Inflammatory macrophage treated with lipopolysaccharide for 4 hours (primary cell): Measurements from ENCODE around the gene FARS2.

Experiments used
- DNase-seq: peaks from one replicate; pipeline ENCODE4 v3.0.0-alpha.2; 2020

Gene FARS2

DNA sequence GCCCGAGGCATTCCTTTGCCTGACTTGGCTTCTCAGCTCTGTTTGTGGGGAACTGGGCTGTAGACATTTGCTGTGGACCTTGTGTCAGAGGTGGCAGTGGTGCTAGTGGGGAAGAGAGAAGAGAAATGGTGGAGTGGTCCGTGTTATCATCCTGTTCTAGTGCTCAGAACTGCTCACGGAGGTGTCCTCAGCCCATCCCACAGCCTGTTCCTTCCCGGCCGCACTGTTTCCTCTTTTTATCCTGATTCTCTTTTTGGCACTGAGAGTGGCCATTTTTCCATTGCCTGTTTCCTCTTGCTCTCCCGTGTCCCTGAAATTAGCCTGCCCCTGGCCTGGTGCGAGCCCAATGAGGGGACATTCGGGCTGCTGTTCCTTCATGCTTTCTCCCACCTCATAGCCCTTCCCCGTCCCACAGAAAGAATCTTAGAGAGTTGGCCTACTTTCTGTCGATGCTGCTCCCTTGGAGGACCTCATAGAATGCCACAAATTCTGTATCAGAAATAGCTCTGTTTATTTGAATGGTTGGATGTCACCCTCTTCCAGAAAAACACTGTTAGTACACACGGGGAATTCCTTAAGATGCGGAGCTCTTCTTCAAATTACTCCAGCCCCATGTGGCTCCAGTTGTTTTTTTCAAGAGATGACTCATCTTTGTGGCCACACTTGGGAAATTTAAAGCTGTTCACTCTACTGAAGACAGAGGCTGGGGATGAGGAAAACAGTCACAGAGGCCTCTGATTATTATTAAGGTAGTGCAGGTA, 26.1 kb downstream of the FARS2 start:
- DNase-seq, result peak; percentile 70

GRCh38 chr6:5287966-5288297, 26.6 kb downstream of the FARS2 start:
- no peak for DNase-seq

DNA sequence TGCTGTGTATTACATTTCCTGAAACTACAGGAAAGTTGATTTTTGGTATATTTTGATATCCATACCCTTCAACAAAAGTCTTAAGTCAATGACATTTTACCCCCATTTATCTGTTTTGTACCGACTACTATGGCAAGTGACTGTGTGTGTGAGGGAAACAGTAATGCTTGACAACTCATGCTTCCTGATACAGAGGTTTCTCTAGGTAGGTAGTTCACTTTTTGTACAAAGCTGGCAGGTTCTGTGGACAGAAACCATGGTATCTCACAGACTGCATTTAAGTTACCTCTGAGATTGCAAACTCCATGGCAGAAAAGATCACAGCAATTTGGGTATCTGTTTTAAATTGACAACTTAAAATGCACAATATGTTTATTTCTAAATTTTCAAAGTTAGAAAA, 28.8 kb downstream of the FARS2 start:
- no peak for DNase-seq

GRCh38 chr6:5290500-5290899, 29.2 kb downstream of the FARS2 start:
- DNase-seq, result no peak

- DNase-seq, result no peak
Observed at GRCh38 chr6:5292154-5292553, 30.8 kb downstream of the FARS2 start.

DNA sequence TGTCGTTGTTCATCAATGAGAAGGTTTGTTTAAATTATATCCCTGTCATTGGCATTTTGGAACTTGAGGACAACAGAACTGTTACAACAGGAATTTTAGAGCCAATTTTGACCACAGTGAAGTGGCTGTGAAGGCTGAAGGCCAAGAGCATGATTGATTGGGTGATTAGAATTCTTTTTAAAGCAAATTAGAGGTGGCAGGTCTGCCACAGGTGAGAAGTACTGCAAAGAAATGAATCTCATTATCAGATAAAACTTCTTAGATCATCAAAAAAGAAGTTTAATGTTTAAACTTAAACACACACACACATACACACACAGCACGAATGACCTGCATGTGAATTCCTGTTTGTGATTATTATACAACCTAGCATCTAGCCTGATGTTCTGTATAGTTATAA, 32.4 kb downstream of the FARS2 start:
- DNase-seq, result no peak

GRCh38 chr6:5294392-5295211, 33.3 kb downstream of the FARS2 start:
- DNase-seq, result peak; percentile 71

GRCh38 chr6:5295623-5296022, 34.3 kb downstream of the FARS2 start:
- no peak for DNase-seq

DNA sequence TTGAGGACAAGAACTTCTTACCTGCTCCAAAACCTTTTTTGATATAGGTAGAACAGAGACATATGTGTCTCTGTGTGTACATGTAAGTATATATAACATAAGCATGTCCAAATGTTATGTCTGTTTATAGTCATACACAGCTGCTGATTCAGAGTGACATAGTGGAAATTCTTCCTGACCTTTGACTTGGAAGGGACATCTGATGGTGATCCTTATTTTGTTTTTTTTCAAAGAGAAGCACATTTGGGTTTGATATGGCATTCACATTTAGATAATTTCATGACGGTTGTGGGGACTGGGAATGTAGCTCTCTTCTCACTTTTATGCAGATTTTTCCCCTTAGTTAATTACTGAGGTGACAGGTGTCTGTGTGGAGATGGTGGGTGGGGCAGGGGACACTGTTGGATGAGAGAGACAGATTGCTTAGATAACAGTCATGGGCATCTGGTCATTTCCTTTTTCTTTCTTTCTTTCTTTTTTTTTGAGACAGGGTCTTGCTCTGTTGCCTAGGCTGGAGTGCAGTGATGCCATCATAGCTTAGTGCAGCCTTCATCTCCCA, 39.0 kb downstream of the FARS2 start:
- peak; percentile 42 for DNase-seq

- DNase-seq, result no peak
Observed at GRCh38 chr6:5302220-5302946, 41.1 kb downstream of the FARS2 start.

DNA sequence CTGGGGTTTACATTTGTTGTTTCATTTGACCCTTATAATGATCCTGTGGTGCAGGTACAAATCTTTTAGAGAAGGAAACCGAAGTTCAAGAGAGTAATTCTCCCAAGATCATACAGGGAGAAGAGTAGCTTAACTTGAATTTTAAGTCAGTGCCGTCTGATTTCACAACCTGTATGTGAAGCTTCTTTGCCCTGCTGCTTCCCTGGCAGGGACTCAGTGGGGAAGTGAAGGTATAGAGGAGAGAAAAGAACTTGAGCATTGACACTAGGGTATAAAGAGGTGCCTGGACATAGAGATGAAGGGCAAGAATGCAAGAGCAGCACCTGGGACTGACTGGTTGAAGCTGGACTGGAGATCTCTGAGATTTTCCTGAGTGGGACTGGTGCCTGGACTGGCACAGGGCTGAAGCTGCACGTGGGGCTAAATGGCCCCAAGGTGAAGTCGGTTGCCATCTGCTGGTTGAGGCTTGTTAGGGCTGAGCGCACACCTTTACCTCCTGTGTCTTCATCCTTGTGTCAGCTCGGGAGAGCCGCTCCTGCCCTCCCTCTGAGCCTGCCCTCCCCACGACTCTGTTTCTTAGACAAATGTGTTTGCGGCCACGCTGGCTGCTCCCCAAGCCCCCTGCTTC, 41.8 kb downstream of the FARS2 start:
- DNase-seq, result no peak

GRCh38 chr6:5303682-5304081, 42.4 kb downstream of the FARS2 start:
- DNase-seq, result no peak

DNA sequence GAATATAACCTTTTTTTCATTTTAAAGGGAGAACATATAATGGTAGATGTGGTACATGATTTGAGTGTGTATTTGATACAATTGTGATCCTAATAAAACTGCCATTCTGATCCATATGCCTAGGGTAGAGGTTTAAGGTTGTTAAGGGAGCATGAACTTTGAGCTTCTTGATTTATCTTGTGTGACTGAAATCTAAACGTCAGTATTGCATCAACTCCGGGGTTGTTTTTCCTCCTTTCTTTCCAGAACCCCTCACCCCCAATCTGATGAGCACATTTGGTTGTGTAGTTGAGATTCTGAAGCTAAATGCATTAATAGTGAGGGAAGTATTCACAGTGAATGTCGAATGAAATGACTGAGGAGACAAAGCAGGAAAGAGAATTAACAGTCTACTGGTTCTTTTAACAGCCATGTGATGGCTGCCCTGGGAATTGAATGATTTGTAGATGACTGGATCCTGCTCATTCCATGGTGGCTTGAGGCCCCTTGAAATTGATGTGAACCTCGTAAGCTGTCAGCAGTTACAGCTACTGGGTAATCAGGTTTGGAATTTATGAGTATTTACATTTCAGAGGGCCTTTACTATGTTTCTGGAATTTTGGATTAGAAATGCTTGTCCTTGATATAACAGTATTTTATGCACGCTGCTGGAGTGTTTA, 44.8 kb downstream of the FARS2 start:
- DNase-seq, result no peak

GRCh38 chr6:5307058-5307457, 45.7 kb downstream of the FARS2 start:
- DNase-seq, result no peak

- no peak for DNase-seq
Observed at GRCh38 chr6:5308066-5308465, 46.8 kb downstream of the FARS2 start.

GRCh38 chr6:5314191-5314865, 53.0 kb downstream of the FARS2 start:
- DNase-seq, result no peak

- no peak for DNase-seq
Observed at GRCh38 chr6:5315881-5316280, 54.6 kb downstream of the FARS2 start.

DNA sequence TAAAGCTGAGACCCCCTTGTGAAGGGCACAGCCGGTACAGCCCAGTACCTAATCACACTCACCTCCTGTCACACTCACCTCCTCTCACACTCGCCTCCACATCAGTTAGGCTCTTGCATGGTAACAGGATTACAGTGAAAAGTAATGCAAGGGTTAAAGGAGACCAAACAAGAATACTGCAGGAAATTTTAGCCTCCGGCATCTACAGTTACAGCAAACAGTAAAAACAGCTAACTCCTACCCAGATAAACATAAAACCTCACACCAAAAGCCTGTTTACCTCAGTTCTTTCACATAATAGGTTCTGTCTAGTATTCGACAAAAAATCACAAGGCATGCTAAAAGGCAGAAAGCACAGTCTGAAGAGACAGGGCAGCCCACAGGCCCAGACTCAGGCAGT, 55.6 kb downstream of the FARS2 start:
- no peak for DNase-seq

DNA sequence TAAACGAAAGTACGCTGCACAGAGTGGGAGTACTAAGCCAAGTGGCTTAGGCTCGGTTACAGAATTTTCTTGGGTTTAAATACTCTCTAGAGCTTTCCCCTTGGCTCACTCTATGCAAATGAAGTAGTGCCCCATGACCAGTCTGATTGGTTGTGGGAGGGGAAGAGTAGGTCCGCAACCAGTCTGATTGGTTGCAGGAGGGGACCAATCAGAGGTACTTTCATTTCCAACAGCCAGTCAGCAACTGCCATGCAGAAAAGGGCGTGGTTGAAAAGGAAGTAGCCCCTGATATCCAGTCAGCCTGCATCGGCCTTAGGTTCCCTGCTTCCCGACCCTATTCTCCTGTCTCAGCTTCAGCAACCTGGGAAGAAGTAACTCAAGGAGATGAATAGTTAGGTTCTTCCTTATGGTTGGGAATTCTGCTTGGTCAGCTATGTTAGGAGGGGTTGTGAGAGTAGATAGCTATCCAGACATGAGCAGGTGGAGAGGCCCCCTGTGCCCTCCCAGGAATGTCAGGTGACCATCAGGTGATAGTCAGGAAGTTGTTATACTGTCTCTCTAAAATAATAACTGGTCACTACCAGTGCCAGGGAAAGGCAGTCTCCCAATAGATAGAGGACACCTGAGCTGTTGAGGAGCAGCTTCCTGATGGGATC, 57.4 kb downstream of the FARS2 start:
- no peak for DNase-seq

GRCh38 chr6:5323979-5324378, 62.7 kb downstream of the FARS2 start:
- DNase-seq, result no peak

DNA sequence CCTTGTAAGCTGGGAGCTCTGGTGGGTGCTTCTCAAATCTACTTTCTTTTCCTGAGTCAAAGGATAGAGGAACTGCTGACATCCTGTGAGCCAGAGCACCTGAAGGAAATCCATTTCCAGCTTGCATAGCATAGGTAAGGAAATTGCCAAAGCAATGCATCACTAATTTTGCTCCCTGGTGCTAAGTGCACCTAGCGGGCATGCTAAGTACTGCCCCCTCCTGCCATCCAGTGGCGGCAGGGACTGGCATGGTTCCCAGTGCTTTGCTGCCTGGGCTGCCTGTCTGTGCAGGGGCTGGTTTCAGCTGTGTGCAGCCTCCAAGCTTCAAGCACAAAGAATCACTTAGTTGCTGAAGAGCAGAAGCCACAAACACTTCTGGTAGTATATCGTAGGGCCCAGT, 63.9 kb downstream of the FARS2 start:
- DNase-seq, result no peak
